ENCODE measurements around the gene MESP1. TPM values are rescaled to one million over a fixed set of nuclear protein-coding genes. Genes with fewer than 3 reads are reported as not detected.

MESP1 gene
- total and polyA plus RNA-seq, 12 donors: 0.46 to 11.7 (median 4.8) TPM

- TF ChIP-seq POLR2A (IDR thresholded peaks at IDR 0.05): no peak
- no peak for TF ChIP-seq CTCF (IDR thresholded peaks at IDR 0.05)
- H3K36me3 ChIP-seq (replicated peaks in 1 of 2): no peaks in the 10 kb centered on the region
- peak in 2 of 7 donors; percentile 30 to 69 for DNase-seq
- 60 to 92% (median 77%) methylated on average over 3 to 7 of the region's 7 CpGs for WGBS, 4 donors
- no peaks in the 10 kb centered on the region for H3K9me3 ChIP-seq (replicated peaks in 1 of 3)
- H3K27ac ChIP-seq: peak overlapping the region in 1 of 5 donors; percentile 34
- intact Hi-C loops (cut with DNase I): no loop called here
- no peaks in the 10 kb centered on the region for H3K27me3 ChIP-seq
- no peak overlapping the region for H3K4me3 ChIP-seq
- H3K4me1 ChIP-seq (replicated peaks in 1 of 2): no peaks in the 10 kb centered on the region
Measured at GRCh38 chr15:89768071-89768500, 17.0 kb upstream of the MESP1 start.

- 74 to 85% (median 84%) methylated on average over 4 to 8 of the region's 8 CpGs; no CpG with 5 or more reads in 1 of the 4 donors for WGBS, 4 donors
- Histone ChIP-seq H3K27me3 (no peaks in the 10 kb centered on the region), H3K27ac (no peak overlapping the region), H3K4me3 (no peak overlapping the region), H3K9me3 (replicated peaks in 1 of 3) (no peaks in the 10 kb centered on the region), H3K4me1 (replicated peaks in 1 of 2) (no peaks in the 10 kb centered on the region), H3K36me3 (replicated peaks in 1 of 2) (no peaks in the 10 kb centered on the region)
- DNase-seq: no peak
- TF ChIP-seq CTCF (IDR thresholded peaks at IDR 0.05): no peak
- TF ChIP-seq POLR2A (IDR thresholded peaks at IDR 0.05): no peak
- intact Hi-C loops (cut with DNase I): no loop called here
Measured at GRCh38 chr15:89767411-89767915, 16.4 kb upstream of the MESP1 start.

GRCh38 chr15:89766357-89767311, 15.6 kb upstream of the MESP1 start:
- H3K27me3 ChIP-seq: no peaks in the 10 kb centered on the region
- H3K4me3 ChIP-seq: no peak overlapping the region
- intact Hi-C loops (cut with DNase I): no loop called here
- WGBS, 4 donors: 70 to 84% (median 79%) methylated on average over 12 to 16 of the region's 16 CpGs
- H3K27ac ChIP-seq: no peak overlapping the region
- DNase-seq: no peak
- no peaks in the 10 kb centered on the region for H3K9me3 ChIP-seq (replicated peaks in 1 of 3)
- no peaks in the 10 kb centered on the region for H3K36me3 ChIP-seq (replicated peaks in 1 of 2)
- H3K4me1 ChIP-seq (replicated peaks in 1 of 2): no peaks in the 10 kb centered on the region
- TF ChIP-seq POLR2A (IDR thresholded peaks at IDR 0.05) (no peak), CTCF (IDR thresholded peaks at IDR 0.05) (no peak)

GRCh38 chr15:89765694-89766093, 14.6 kb upstream of the MESP1 start:
- Histone ChIP-seq H3K9me3 (replicated peaks in 1 of 3) (no peaks in the 10 kb centered on the region), H3K4me3 (no peak overlapping the region), H3K4me1 (replicated peaks in 1 of 2) (no peaks in the 10 kb centered on the region), H3K36me3 (replicated peaks in 1 of 2) (no peaks in the 10 kb centered on the region), H3K27ac (no peak overlapping the region), H3K27me3 (no peaks in the 10 kb centered on the region)
- 0 to 100% (median 71%) methylated on average over 1 of the region's 1 CpG for WGBS, 4 donors
- TF ChIP-seq CTCF (IDR thresholded peaks at IDR 0.05) (no peak), POLR2A (IDR thresholded peaks at IDR 0.05) (no peak)
- no peak for DNase-seq
- intact Hi-C loops (cut with DNase I): no loop called here
